OCI-LY7 (cell line): ENCODE measurements around the gene KRT16. TPM values are rescaled to one million over a fixed set of nuclear protein-coding genes. Genes with fewer than 3 reads are reported as not detected.
A peak's percentile ranks its signal among the peaks of the same experiment; 100 is the strongest.
"Not testable (repeated sequence)": the region's sequence is repeated elsewhere in the genome, so short reads cannot be mapped to it uniquely, and the experiment has no call there.

Source experiments
- Bru-seq: library from RNA; stranded (reverse); fragments of 400-500 nt; gene quantifications from one replicate; lab custom pipeline; 2021; lab: Mats Ljungman, UMichigan
- BruChase-seq, 2 experiments: library from RNA; stranded (reverse); fragments of 400-500 nt; gene quantifications; one replicate each; lab custom pipeline; 2021; lab: Mats Ljungman, UMichigan
- BruUV-seq: library from RNA; stranded (reverse); fragments of 400-500 nt; replicated peaks from 2 replicates; lab custom pipeline; 2021; lab: Mats Ljungman, UMichigan
- CTCF ChIA-PET: fragments of 300-600 bp; sonication (Branson Sonifier 250); formaldehyde crosslinking; loops from one replicate; lab custom pipeline; 2022; ENCODE audit warnings: antibody characterized with exemption; ENCODE audit not compliant: unreplicated experiment; lab: Charles Lee
- POLR2A ChIA-PET: fragments of 300-600 bp; sonication (Branson Sonifier 250); formaldehyde crosslinking; loops from one replicate; lab custom pipeline; 2022; ENCODE audit warnings: antibody characterized with exemption; lab: Charles Lee
- DNase-seq: peaks from one replicate; pipeline ENCODE4 v3.0.0-alpha.2; 2015; ENCODE audit warnings: low spot score
- H2AFZ ChIP-seq: fragments of 200-600 bp; sonication (generic), shearing (Covaris generic); 2 replicates; pipeline ENCODE4 v1.6.1; 2014; ENCODE audit warnings: mild to moderate bottlenecking, antibody characterized with exemption, low read length, moderate library complexity
- H3K27ac ChIP-seq: fragments of 200-600 bp; sonication (generic); 2 replicates; pipeline ENCODE4 v1.5.1; 2014; ENCODE audit warnings: mixed run types, low read depth, mild to moderate bottlenecking, moderate library complexity, low read length, inconsistent platforms; ENCODE audit not compliant: poor library complexity, severe bottlenecking
- H3K36me3 ChIP-seq: fragments of 200-600 bp; sonication (generic); 2 replicates; pipeline ENCODE4 v1.6.1; 2014; ENCODE audit warnings: mild to moderate bottlenecking, antibody characterized with exemption, low read length, moderate library complexity, mixed read lengths; ENCODE audit not compliant: insufficient read depth
- H3K4me1 ChIP-seq: fragments of 200-600 bp; sonication (generic); 2 replicates; pipeline ENCODE4 v1.5.1; 2014; ENCODE audit warnings: mild to moderate bottlenecking, low read length; ENCODE audit not compliant: insufficient read depth, poor library complexity, severe bottlenecking
- H3K4me2 ChIP-seq: fragments of 200-600 bp; sonication (generic); 2 replicates; pipeline ENCODE4 v1.6.1; 2014; ENCODE audit warnings: mild to moderate bottlenecking, low read length
- H3K4me3 ChIP-seq: fragments of 200-600 bp; sonication (generic); 2 replicates; pipeline ENCODE4 v1.5.1; 2014; ENCODE audit warnings: mild to moderate bottlenecking, low read depth, low read length; ENCODE audit not compliant: poor library complexity, severe bottlenecking
- H3K79me2 ChIP-seq: fragments of 200-600 bp; sonication (generic); 2 replicates; pipeline ENCODE4 v1.6.1; 2016; ENCODE audit warnings: low read depth, mild to moderate bottlenecking, low read length, moderate library complexity, mixed read lengths; ENCODE audit not compliant: insufficient read depth
- H3K9me2 ChIP-seq: fragments of 200-600 bp; sonication (generic); 2 replicates; pipeline ENCODE4 v1.6.1; 2016; ENCODE audit warnings: mild to moderate bottlenecking, low read length, mixed read lengths; ENCODE audit not compliant: insufficient read depth
- H3K9me3 ChIP-seq: fragments of 200-600 bp; sonication (generic); 2 replicates; pipeline ENCODE4 v1.6.1; 2014; ENCODE audit warnings: mild to moderate bottlenecking, mixed run types, low read length, mixed read lengths
- H4K20me1 ChIP-seq: fragments of 200-600 bp; sonication (generic); 2 replicates; pipeline ENCODE4 v1.6.1; 2014; ENCODE audit warnings: mild to moderate bottlenecking, antibody characterized with exemption, low read length, moderate library complexity, mixed read lengths; ENCODE audit not compliant: insufficient read depth
- CTCF ChIP-seq: fragments of 200-600 bp; sonication (generic); conservative IDR thresholded peaks from 2 replicates; pipeline ENCODE4 v1.5.1; 2014; ENCODE audit warnings: mild to moderate bottlenecking, antibody characterized with exemption, low read length, moderate library complexity, mixed read lengths
- EZH2phosphoT487 ChIP-seq: fragments of 200-600 bp; sonication (generic); IDR thresholded peaks from 2 replicates; pipeline ENCODE4 v1.6.1; 2018; ENCODE audit warnings: low read depth, borderline replicate concordance, mild to moderate bottlenecking, mixed run types, antibody characterized with exemption, low read length, moderate library complexity, mixed read lengths
- intact Hi-C: fragments of 100-400 bp; cut with micrococcal nuclease; formaldehyde crosslinking; loops from one replicate; pipeline ENCODE4 v1.10.0; 2022; ENCODE audit not compliant: unreplicated experiment
- long read RNA-seq: library from polyadenylated mRNA; stranded (forward); transcript quantifications from one replicate; pipeline ENCODE4 v2.0.0, GENCODE V29; 2022
- total RNA-seq, 2 experiments: library from RNA; depleted of rRNA in 1 of 2; stranded (reverse); fragments of >200 nt in 1 of 2; shearing (Covaris generic) in 1 of 2; gene quantifications; 2 replicates each; pipeline ENCODE4 v1.2.3, GENCODE V29; 2014 to 2022

KRT16 gene
- total RNA-seq (2014; rRNA removed; shearing (Covaris generic)) (not detected in 2 replicates), total RNA-seq (2022) (not detected in 2 replicates), Bru-seq, nascent RNA (not detected), BruChase-seq, experiment 1, labeled RNA remaining after a 6-hour chase (percentile 16 among the genes with signal in this experiment), BruChase-seq, experiment 2, labeled RNA remaining after a 2-hour chase (percentile 16 among the genes with signal in this experiment)
- long read RNA-seq = 0 reads

- POLR2A ChIA-PET, H3K36me3 ChIP-seq, intact Hi-C loops, H3K9me2 ChIP-seq, H3K79me2 ChIP-seq, DNase-seq, H2AFZ ChIP-seq, H3K27ac ChIP-seq, CTCF ChIA-PET, H3K9me3 ChIP-seq, H3K4me3 ChIP-seq, H4K20me1 ChIP-seq, BruUV-seq, H3K4me1 ChIP-seq, H3K4me2 ChIP-seq: not testable (repeated sequence)
Measured at GRCh38 chr17:41612376-41613160, at the start of gene KRT16. Gene KRT16, minus strand, starts transcription at chr17:41612767. Its CDS starts 79 bp downstream, at chr17:41612688.

GRCh38 chr17:41660221-41660711 lies 47.7 kb upstream of the KRT16 start:
- H3K9me2 ChIP-seq = no peaks in the 10 kb centered on the region
- no peak overlapping the region for H3K4me3 ChIP-seq
- no peaks in the 10 kb centered on the region for H3K79me2 ChIP-seq
- intact Hi-C loops = loop anchor here (5.0 to 10.0 kb wide), 4 partner anchors 173 to 858 kb away; partner anchors contain the start of gene KRT36
- no peak overlapping the region for H2AFZ ChIP-seq
- no peak overlapping the region for H3K27ac ChIP-seq
- ChIA-PET POLR2A (no interaction called here), CTCF (interaction anchor here (1.2 kb wide), 1 partner anchor 12 kb away, joined by 3 read pairs; no protein-coding TSS in a partner anchor)
- H3K4me2 ChIP-seq = no peak overlapping the region
- no peaks in the 10 kb centered on the region for H4K20me1 ChIP-seq
- TF ChIP-seq EZH2phosphoT487 = no peak
- TF ChIP-seq CTCF = no peak
- DNase-seq = no peak
- no TSS peak for BruUV-seq
- H3K4me1 ChIP-seq = peaks cover 3% of the 10 kb centered on the region
- H3K36me3 ChIP-seq = no peaks in the 10 kb centered on the region
- no peaks in the 10 kb centered on the region for H3K9me3 ChIP-seq

- H3K9me3 ChIP-seq = no peaks in the 10 kb centered on the region
- H3K36me3 ChIP-seq = no peaks in the 10 kb centered on the region
- no peaks in the 10 kb centered on the region for H3K9me2 ChIP-seq
- no peaks in the 10 kb centered on the region for H4K20me1 ChIP-seq
- no peak overlapping the region for H3K27ac ChIP-seq
- H3K4me2 ChIP-seq = no peak overlapping the region
- POLR2A ChIA-PET = no interaction called here
- CTCF ChIA-PET = interaction anchor here (1.2 kb wide), 1 partner anchor 11 kb away, joined by 3 read pairs; no protein-coding TSS in a partner anchor
- intact Hi-C loops = loop anchor here (5.0 to 10.0 kb wide), 4 partner anchors 172 to 857 kb away; partner anchors contain the start of gene KRT36
- H3K4me1 ChIP-seq = peaks cover 3% of the 10 kb centered on the region
- H2AFZ ChIP-seq = no peak overlapping the region
- BruUV-seq = no TSS peak
- DNase-seq = no peak
- H3K4me3 ChIP-seq = no peak overlapping the region
- no peak for TF ChIP-seq CTCF
- TF ChIP-seq EZH2phosphoT487 = no peak
- H3K79me2 ChIP-seq = no peaks in the 10 kb centered on the region
Measured at GRCh38 chr17:41659427-41660212, 47.1 kb upstream of the KRT16 start.
